ENCODE results near the gene RASSF6. TPM values are rescaled to one million over a fixed set of nuclear protein-coding genes. Genes with fewer than 3 reads are reported as not detected.
"Not testable (repeated sequence)": the region's sequence is repeated elsewhere in the genome, so short reads cannot be mapped to it uniquely, and the experiment has no call there.

Gene RASSF6, protein sequence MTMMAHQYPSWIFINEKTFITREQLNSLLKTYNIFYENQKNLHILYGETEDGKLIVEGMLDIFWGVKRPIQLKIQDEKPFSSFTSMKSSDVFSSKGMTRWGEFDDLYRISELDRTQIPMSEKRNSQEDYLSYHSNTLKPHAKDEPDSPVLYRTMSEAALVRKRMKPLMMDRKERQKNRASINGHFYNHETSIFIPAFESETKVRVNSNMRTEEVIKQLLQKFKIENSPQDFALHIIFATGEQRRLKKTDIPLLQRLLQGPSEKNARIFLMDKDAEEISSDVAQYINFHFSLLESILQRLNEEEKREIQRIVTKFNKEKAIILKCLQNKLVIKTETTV
- 10 to 100 TPM in 1 of 2 donors, 1 to 10 TPM in 1; 6.2 to 17.5 TPM for total RNA-seq

DNA sequence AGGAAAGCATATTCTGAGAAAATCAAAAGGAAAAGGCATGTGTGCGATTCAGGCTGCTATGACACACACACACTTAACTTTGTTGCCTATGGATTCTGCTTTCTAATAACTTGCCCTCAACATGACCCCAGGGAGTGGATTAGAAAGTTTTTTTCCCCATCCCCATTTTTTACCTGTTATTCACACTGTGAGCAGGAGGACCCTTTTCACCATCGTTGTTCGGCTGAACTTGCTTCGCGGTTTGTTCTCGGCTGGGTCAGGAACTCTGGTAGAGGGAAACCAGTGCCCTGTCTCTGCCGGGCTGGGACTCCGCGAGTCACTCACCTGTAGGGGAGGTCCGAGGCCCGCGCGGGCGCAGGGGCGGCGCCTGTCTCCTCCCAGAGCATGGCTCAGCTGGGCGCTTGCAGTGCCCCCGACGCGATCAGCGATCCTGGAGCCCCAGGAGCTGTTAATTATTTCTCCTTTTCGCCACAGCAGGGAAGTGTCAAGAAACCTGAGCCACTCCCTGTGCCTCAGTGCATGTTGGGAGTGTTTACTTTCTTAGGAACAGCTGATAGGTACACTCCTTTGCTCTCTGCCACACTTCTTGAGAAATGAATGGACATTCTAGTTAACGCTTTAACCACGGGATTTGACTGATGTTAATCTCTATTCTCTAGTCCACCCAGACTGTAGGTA, at the start of gene RASSF6:
RASSF6 (minus strand) TSS at position 322 of the 678 bp plus-strand sequence. CDS start 8,641 bp downstream, outside the sequence.
- TF ChIP-seq POLR2A (IDR thresholded peaks at IDR 0.05) (peak; percentile 58), POLR2AphosphoS5 (IDR thresholded peaks at IDR 0.05) (peak; percentile 78)
- TF ChIP-seq, protein P1, sequence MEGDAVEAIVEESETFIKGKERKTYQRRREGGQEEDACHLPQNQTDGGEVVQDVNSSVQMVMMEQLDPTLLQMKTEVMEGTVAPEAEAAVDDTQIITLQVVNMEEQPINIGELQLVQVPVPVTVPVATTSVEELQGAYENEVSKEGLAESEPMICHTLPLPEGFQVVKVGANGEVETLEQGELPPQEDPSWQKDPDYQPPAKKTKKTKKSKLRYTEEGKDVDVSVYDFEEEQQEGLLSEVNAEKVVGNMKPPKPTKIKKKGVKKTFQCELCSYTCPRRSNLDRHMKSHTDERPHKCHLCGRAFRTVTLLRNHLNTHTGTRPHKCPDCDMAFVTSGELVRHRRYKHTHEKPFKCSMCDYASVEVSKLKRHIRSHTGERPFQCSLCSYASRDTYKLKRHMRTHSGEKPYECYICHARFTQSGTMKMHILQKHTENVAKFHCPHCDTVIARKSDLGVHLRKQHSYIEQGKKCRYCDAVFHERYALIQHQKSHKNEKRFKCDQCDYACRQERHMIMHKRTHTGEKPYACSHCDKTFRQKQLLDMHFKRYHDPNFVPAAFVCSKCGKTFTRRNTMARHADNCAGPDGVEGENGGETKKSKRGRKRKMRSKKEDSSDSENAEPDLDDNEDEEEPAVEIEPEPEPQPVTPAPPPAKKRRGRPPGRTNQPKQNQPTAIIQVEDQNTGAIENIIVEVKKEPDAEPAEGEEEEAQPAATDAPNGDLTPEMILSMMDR (IDR thresholded peaks at IDR 0.05) = peak in 2 of 4 experiments; percentile 28 to 38
- peak; percentile 75 for DNase-seq (ENCODE audit: low spot score)
- no peaks in the 10 kb centered on the region for H3K36me3 ChIP-seq
- 5% methylated on average over 24 of the region's 24 CpGs for WGBS
- H3K27me3 ChIP-seq (replicated peaks; ENCODE audit: insufficient read depth) = no peaks in the 10 kb centered on the region
- peak within 1 kb of the TSS; percentile 25 to 43 for H3K4me3 ChIP-seq
- H3K9me3 ChIP-seq = no peaks in the 10 kb centered on the region
- peaks cover 2% of the 10 kb centered on the region for H3K4me1 ChIP-seq (replicated peaks)
- intact Hi-C loops (cut with DNase I) = no loop called here
- peak within 1 kb of the TSS; percentile 60 to 69 for H3K27ac ChIP-seq

DNA sequence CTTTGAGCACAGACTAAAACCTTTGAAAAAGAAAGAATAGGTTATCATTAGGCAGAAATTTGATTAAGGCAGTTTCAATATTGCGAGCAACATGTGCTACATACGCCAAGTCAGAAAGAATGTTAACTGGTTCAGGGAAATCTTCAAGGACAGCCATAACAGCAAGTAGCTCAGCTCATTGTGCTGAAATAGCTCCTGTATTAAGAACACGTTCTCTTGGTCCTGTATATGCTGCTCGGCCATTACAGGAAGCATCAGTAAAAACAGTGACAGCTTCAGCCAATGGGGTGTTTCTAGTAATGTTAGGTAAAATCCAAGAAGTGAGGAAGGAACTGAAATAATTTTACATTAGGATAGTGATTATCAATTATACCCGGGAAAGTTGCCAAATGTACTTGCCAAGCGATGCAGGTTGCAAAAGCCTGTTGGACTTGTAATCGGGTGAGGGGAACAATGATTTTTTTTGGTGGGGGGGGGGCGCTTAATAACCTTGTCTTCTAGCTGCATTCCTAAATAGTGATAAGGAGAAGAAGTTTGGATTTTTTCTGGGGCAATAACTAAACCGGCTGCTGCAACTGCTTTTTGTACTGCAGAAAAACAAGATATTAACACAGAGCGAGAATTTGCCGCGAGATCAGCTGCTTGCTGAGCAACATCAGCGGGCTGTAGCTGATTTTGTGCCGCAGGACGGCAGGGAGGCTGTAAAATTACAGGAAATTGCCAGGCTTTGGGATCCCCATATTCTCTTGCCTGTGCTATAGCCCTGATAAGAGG, 49.4 kb upstream of the RASSF6 start:
- no peak for DNase-seq (ENCODE audit: low spot score)

DNA sequence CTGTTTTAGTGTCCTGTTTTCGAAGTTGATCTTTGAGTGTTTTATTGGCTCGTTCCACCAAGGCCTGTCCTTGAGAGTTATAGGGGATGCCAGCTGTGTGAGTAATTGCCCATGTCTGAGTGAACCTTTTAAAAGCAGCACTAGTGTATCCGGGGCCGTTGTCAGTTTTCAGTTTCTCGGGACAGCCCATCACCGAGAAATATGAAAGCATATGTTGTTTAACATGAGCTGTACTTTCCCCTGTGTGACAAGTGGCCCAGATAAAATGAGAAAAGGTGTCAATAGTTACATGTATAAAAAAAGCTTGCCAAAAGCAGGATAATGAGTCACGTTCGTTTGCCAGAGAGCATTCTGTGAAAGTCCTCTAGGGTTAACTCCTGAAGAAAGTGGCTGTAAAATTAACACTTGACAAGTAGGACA, 48.6 kb upstream of the RASSF6 start:
- no peak overlapping the region for H3K4me3 ChIP-seq
- DNase-seq (ENCODE audit: low spot score) = no peak
- no peak overlapping the region for H3K27ac ChIP-seq
- no peaks in the 10 kb centered on the region for H3K27me3 ChIP-seq (replicated peaks; ENCODE audit: insufficient read depth)
- no peaks in the 10 kb centered on the region for H3K4me1 ChIP-seq (replicated peaks)
- WGBS = 18% methylated on average over 8 of the region's 8 CpGs
- TF ChIP-seq POLR2A (IDR thresholded peaks at IDR 0.05) (no peak), POLR2AphosphoS5 (IDR thresholded peaks at IDR 0.05) (no peak)
- TF ChIP-seq, protein P1 (IDR thresholded peaks at IDR 0.05) = no peak
- no peaks in the 10 kb centered on the region for H3K36me3 ChIP-seq
- no peaks in the 10 kb centered on the region for H3K9me3 ChIP-seq
- intact Hi-C loops (cut with DNase I) = loop anchor here (10.0 kb wide), 1 partner anchor 196 kb away; the partner anchor contains the start of gene CXCL1

More for the DNA sequence above, 49.4 kb upstream of the RASSF6 start:
- Histone ChIP-seq H3K9me3 (no peaks in the 10 kb centered on the region), H3K27me3 (replicated peaks; ENCODE audit: insufficient read depth) (no peaks in the 10 kb centered on the region), H3K4me3 (no peak overlapping the region), H3K36me3 (no peaks in the 10 kb centered on the region), H3K27ac (no peak overlapping the region), H3K4me1 (replicated peaks) (no peaks in the 10 kb centered on the region)
- intact Hi-C loops (cut with DNase I) = loop anchor here (10.0 kb wide), 1 partner anchor 195 kb away; the partner anchor contains the start of gene CXCL1
- TF ChIP-seq POLR2A (IDR thresholded peaks at IDR 0.05) = no peak
- TF ChIP-seq, protein P1 (IDR thresholded peaks at IDR 0.05) = no peak
- no peak for TF ChIP-seq POLR2AphosphoS5 (IDR thresholded peaks at IDR 0.05)
- 53% methylated on average over 15 of the region's 15 CpGs for WGBS

DNA sequence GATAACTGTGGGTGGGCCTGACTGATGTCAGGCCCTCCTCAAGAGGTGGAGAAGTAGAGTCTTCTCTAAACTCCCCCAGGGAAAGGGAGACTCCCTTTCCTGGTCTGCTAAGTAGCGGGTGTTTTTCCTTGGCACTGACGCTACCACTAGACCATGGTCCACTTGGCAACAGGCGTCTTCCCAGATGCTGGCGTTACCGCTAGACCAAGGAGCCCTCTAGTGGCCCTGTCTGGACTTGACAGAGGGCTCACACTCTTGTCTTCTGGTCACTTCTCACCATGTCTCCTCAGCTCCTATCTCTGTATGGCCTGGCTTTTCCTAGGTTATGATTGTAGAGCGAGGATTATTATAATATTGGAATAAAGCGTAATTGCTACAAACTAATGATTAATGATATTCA, 45.7 kb upstream of the RASSF6 start:
- intact Hi-C loops (cut with DNase I) = loop anchor here (10.0 kb wide), 1 partner anchor 199 kb away; the partner anchor contains the start of gene CXCL1
- not testable (repeated sequence) for H3K9me3 ChIP-seq; H3K27ac ChIP-seq; H3K27me3 ChIP-seq (replicated peaks; ENCODE audit: insufficient read depth); H3K36me3 ChIP-seq; H3K4me3 ChIP-seq; H3K4me1 ChIP-seq (replicated peaks); DNase-seq (ENCODE audit: low spot score)
- 97% methylated on average over 7 of the region's 7 CpGs for WGBS

DNA sequence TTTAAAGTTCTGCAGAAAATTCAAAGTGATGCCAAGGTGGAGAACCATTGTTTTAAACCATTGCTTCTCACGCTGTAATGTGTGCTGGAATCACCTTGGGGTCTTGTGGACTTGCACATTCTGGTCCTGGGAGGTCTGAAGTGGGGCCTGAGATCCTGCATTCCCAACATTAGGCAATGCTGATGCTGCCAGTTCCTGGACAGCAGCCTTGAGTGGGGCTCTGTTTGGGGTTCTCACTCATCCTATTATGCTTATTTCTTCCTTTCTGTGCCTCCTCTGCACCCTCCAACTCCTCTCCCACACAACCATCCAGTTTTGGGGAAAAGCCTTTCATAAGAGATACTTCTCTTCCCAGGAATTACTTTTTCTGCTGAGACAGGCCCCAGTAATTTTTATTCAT, 44.2 kb upstream of the RASSF6 start:
- H3K27me3 ChIP-seq (replicated peaks; ENCODE audit: insufficient read depth) = no peaks in the 10 kb centered on the region
- no peaks in the 10 kb centered on the region for H3K9me3 ChIP-seq
- DNase-seq (ENCODE audit: low spot score) = no peak
- intact Hi-C loops (cut with DNase I) = loop anchor here (5.0 to 10.0 kb wide), 3 partner anchors 200 to 468 kb away; partner anchors contain the start of gene CXCL1
- H3K27ac ChIP-seq = no peak overlapping the region
- no peaks in the 10 kb centered on the region for H3K4me1 ChIP-seq (replicated peaks)
- no peak overlapping the region for H3K4me3 ChIP-seq
- H3K36me3 ChIP-seq = no peaks in the 10 kb centered on the region
- TF ChIP-seq POLR2A (IDR thresholded peaks at IDR 0.05) = no peak
- no peak for TF ChIP-seq POLR2AphosphoS5 (IDR thresholded peaks at IDR 0.05)
- TF ChIP-seq, protein P1 (IDR thresholded peaks at IDR 0.05) = no peak
- WGBS = 81% methylated on average over 1 of the region's 1 CpG
